ENCODE data around the gene ASTN2.

ASTN2 gene

DNA sequence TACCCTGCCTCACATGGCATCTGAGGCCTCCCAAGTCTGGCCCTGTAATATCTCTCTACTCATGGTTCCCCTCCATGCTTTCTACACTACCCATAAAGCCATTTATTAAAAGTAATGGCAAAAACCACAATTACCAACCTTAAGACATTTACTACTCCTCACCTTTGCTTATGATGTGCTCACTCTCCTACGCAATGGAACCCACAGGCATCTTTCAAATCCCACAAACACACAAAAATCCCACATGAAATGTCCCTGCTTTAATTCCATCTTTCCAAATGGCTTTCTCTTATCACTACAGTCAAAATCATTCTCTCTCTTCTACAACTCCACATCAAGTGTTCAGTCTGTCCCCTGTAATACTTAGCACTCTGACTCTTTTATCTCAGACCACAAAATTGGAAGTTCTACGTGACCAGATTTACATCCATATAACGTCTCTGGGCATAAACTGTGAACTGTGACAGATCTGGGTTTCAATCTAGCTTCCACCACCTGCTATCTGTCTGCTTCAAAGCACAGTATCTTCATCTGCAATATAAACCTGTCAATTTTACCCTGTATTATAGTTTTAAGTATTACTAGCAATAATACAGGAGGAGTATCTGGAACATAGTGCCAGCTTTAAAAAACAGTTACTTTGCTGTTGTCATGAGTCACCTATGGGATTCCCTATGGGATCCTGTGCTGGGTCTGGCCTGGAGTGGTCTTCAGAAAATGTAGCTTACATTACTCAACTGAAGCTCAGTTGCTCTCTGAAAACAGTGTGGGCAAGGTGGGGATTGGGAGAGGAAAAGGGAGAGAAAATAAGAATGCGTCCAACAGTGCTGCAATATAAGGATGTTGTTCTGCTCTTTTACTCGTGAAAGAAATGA, 864.8 kb downstream of the ASTN2 start:
- no peak for DNase-seq (ENCODE audit: low read depth)
- no peak overlapping the region for H3K4me3 ChIP-seq (ENCODE audit: low read depth, low read length)
- no peak for TF ChIP-seq MYC (IDR thresholded peaks at IDR 0.05; ENCODE audit: low read depth, low read length)
- TF ChIP-seq POLR2A (IDR thresholded peaks at IDR 0.05; ENCODE audit: extremely low read depth, insufficient read length) = no peak
- TF ChIP-seq, protein P1, sequence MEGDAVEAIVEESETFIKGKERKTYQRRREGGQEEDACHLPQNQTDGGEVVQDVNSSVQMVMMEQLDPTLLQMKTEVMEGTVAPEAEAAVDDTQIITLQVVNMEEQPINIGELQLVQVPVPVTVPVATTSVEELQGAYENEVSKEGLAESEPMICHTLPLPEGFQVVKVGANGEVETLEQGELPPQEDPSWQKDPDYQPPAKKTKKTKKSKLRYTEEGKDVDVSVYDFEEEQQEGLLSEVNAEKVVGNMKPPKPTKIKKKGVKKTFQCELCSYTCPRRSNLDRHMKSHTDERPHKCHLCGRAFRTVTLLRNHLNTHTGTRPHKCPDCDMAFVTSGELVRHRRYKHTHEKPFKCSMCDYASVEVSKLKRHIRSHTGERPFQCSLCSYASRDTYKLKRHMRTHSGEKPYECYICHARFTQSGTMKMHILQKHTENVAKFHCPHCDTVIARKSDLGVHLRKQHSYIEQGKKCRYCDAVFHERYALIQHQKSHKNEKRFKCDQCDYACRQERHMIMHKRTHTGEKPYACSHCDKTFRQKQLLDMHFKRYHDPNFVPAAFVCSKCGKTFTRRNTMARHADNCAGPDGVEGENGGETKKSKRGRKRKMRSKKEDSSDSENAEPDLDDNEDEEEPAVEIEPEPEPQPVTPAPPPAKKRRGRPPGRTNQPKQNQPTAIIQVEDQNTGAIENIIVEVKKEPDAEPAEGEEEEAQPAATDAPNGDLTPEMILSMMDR (IDR thresholded peaks at IDR 0.05; ENCODE audit: low read depth, low read length) = no peak
- TF ChIP-seq, protein P2, sequence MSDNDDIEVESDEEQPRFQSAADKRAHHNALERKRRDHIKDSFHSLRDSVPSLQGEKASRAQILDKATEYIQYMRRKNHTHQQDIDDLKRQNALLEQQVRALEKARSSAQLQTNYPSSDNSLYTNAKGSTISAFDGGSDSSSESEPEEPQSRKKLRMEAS (IDR thresholded peaks at IDR 0.05; ENCODE audit: low read depth, low read length) = no peak

DNA sequence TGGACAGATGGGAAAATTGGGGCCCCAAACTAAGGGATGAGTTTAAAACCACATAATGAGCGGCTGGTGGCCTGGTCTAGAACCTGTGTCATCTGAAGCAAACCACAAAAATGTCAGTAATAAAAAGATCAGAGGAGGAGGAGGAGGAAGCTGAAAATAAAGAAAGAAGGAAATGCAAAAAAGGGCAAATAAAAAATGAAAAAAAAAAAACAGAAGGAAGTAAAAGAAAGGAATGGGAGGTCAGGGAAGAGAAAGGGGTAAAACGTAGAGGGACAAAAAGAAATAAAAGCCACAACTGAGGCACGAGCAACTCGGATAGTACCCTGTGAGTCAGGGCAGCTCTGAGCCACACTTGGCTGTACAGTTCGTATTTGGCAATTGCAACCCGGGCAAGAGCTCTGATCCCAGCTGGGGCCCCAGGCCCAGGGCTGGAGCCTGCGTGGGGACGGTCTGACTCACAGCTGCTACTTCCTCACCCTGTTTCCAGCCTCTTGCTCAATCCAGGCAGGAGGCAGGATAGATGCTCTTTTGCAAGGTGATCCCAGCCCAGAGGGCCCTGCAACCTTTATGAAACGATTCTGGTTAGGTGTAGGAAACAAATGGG, 865.7 kb downstream of the ASTN2 start:
- peak; percentile 89 for DNase-seq (ENCODE audit: low read depth)
- TF ChIP-seq, protein P2 (IDR thresholded peaks at IDR 0.05; ENCODE audit: low read depth, low read length) = no peak
- TF ChIP-seq, protein P1 (IDR thresholded peaks at IDR 0.05; ENCODE audit: low read depth, low read length) = no peak
- TF ChIP-seq POLR2A (IDR thresholded peaks at IDR 0.05; ENCODE audit: extremely low read depth, insufficient read length) (no peak), MYC (IDR thresholded peaks at IDR 0.05; ENCODE audit: low read depth, low read length) (no peak)
- H3K4me3 ChIP-seq (ENCODE audit: low read depth, low read length) = no peak overlapping the region

GRCh38 chr9:116547729-116548426, 867.0 kb downstream of the ASTN2 start:
- H3K4me3 ChIP-seq (ENCODE audit: low read depth, low read length) = no peak overlapping the region
- DNase-seq (ENCODE audit: low read depth) = no peak
- no peak for TF ChIP-seq POLR2A (IDR thresholded peaks at IDR 0.05; ENCODE audit: extremely low read depth, insufficient read length)
- TF ChIP-seq, protein P1 (IDR thresholded peaks at IDR 0.05; ENCODE audit: low read depth, low read length) = no peak
- TF ChIP-seq, protein P2 (IDR thresholded peaks at IDR 0.05; ENCODE audit: low read depth, low read length) = no peak

- DNase-seq (ENCODE audit: low read depth) = peak; percentile 34
- TF ChIP-seq MYC (IDR thresholded peaks at IDR 0.05; ENCODE audit: low read depth, low read length) (no peak), POLR2A (IDR thresholded peaks at IDR 0.05; ENCODE audit: extremely low read depth, insufficient read length) (no peak)
- TF ChIP-seq, protein P2 (IDR thresholded peaks at IDR 0.05; ENCODE audit: low read depth, low read length) = no peak
- TF ChIP-seq, protein P1 (IDR thresholded peaks at IDR 0.05; ENCODE audit: low read depth, low read length) = no peak
- H3K4me3 ChIP-seq (ENCODE audit: low read depth, low read length) = no peak overlapping the region
These were observed 867.9 kb downstream of the ASTN2 start for GRCh38 chr9:116546711-116547581.

DNA sequence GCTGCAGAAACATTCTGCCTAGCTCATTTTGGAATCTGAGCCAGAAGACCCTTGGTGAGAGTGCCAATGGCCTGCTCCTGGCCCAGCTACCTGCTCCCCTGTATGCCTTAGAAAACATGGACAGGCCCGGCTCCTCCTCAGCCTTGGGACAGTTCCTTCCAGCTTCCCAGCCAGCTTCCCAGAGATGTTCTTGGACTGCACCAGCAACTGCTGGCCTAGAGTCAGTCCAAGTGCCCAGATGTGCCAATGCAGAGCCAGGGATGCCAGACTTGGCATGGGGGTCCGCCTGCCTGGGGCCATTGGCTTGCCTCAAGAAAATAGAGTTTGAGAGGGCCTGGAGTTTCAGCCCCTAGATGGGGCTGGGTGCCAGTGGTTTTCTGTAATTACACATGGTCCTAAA, 870.0 kb downstream of the ASTN2 start:
- TF ChIP-seq, protein P2 (IDR thresholded peaks at IDR 0.05; ENCODE audit: low read depth, low read length) = no peak
- TF ChIP-seq, protein P1 (IDR thresholded peaks at IDR 0.05; ENCODE audit: low read depth, low read length) = no peak
- no peak for TF ChIP-seq POLR2A (IDR thresholded peaks at IDR 0.05; ENCODE audit: extremely low read depth, insufficient read length)
- no peak for TF ChIP-seq MYC (IDR thresholded peaks at IDR 0.05; ENCODE audit: low read depth, low read length)
- H3K4me3 ChIP-seq (ENCODE audit: low read depth, low read length) = no peak overlapping the region
- DNase-seq (ENCODE audit: low read depth) = no peak
